HG02970 (cell line): ENCODE measurements around the gene KRTAP10-7.

Source experiments
- ATAC-seq: cut with Tn5 transposase; IDR thresholded peaks from one replicate; pipeline ENCODE4 v1.9.1; 2021; ENCODE audit warnings: mild to moderate bottlenecking, moderate library complexity, moderate number of reproducible peaks; ENCODE audit not compliant: unreplicated experiment, low FRiP score

KRTAP10-7 gene

GRCh38 chr21:44650973-44651675 lies 50.7 kb downstream of the KRTAP10-7 start:
- ATAC-seq, result no peak
